ENCODE data around the gene CRYBG3. TPM values are rescaled to one million over a fixed set of nuclear protein-coding genes. Genes with fewer than 3 reads are reported as not detected.
A peak's percentile ranks its signal among the peaks of the same experiment; 100 is the strongest.

CRYBG3 gene
- total RNA-seq, 1 donor from 2014 or later, result 13.5 TPM

GRCh38 chr3:97871801-97872524, 50.2 kb downstream of the CRYBG3 start:
- no peak overlapping the region for H3K4me3 Mint-ChIP-seq
- peaks cover 7% of the 10 kb centered on the region for H3K4me1 Mint-ChIP-seq (ENCODE audit: unreplicated experiment)
- H3K36me3 Mint-ChIP-seq, result peaks cover 10% of the 10 kb centered on the region
- peaks cover 31% of the 10 kb centered on the region for H3K27me3 Mint-ChIP-seq
- no peak for DNase-seq (ENCODE audit: extremely low spot score, unreplicated experiment)
- TF ChIP-seq, protein P1, sequence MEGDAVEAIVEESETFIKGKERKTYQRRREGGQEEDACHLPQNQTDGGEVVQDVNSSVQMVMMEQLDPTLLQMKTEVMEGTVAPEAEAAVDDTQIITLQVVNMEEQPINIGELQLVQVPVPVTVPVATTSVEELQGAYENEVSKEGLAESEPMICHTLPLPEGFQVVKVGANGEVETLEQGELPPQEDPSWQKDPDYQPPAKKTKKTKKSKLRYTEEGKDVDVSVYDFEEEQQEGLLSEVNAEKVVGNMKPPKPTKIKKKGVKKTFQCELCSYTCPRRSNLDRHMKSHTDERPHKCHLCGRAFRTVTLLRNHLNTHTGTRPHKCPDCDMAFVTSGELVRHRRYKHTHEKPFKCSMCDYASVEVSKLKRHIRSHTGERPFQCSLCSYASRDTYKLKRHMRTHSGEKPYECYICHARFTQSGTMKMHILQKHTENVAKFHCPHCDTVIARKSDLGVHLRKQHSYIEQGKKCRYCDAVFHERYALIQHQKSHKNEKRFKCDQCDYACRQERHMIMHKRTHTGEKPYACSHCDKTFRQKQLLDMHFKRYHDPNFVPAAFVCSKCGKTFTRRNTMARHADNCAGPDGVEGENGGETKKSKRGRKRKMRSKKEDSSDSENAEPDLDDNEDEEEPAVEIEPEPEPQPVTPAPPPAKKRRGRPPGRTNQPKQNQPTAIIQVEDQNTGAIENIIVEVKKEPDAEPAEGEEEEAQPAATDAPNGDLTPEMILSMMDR (conservative IDR thresholded peaks at IDR 0.05), result no peak
- H3K27ac Mint-ChIP-seq, result peak overlapping the region; percentile 21
- no peaks in the 10 kb centered on the region for H3K9me3 Mint-ChIP-seq

- Mint-ChIP-seq H3K27me3 (peaks cover 36% of the 10 kb centered on the region), H3K27ac (peak overlapping the region; percentile 21), H3K4me3 (no peak overlapping the region), H3K36me3 (peaks cover 14% of the 10 kb centered on the region), H3K9me3 (no peaks in the 10 kb centered on the region), H3K4me1 (ENCODE audit: unreplicated experiment) (peaks cover 7% of the 10 kb centered on the region)
- no peak for DNase-seq (ENCODE audit: extremely low spot score, unreplicated experiment)
- TF ChIP-seq, protein P1 (conservative IDR thresholded peaks at IDR 0.05), result no peak
These were observed 50.8 kb downstream of the CRYBG3 start for GRCh38 chr3:97872525-97873042.

GRCh38 chr3:97880267-97880666, 58.5 kb downstream of the CRYBG3 start:
- H3K4me3 Mint-ChIP-seq, result no peak overlapping the region
- TF ChIP-seq, protein P1 (conservative IDR thresholded peaks at IDR 0.05), result no peak
- H3K27ac Mint-ChIP-seq, result no peak overlapping the region
- H3K27me3 Mint-ChIP-seq, result peaks cover 27% of the 10 kb centered on the region
- DNase-seq (ENCODE audit: extremely low spot score, unreplicated experiment), result no peak
- no peaks in the 10 kb centered on the region for H3K9me3 Mint-ChIP-seq
- peaks cover 13% of the 10 kb centered on the region for H3K36me3 Mint-ChIP-seq
- no peaks in the 10 kb centered on the region for H3K4me1 Mint-ChIP-seq (ENCODE audit: unreplicated experiment)

- Mint-ChIP-seq H3K4me3 (no peak overlapping the region), H3K36me3 (peaks cover 18% of the 10 kb centered on the region), H3K9me3 (no peaks in the 10 kb centered on the region), H3K4me1 (ENCODE audit: unreplicated experiment) (no peaks in the 10 kb centered on the region), H3K27me3 (peaks cover 6% of the 10 kb centered on the region), H3K27ac (no peak overlapping the region)
- TF ChIP-seq, protein P1 (conservative IDR thresholded peaks at IDR 0.05), result no peak
- no peak for DNase-seq (ENCODE audit: extremely low spot score, unreplicated experiment)
These were observed 61.3 kb downstream of the CRYBG3 start for GRCh38 chr3:97882975-97883598.

GRCh38 chr3:97883736-97884135, 61.9 kb downstream of the CRYBG3 start:
- no peak overlapping the region for H3K27ac Mint-ChIP-seq
- TF ChIP-seq, protein P1 (conservative IDR thresholded peaks at IDR 0.05), result no peak
- no peak overlapping the region for H3K4me3 Mint-ChIP-seq

More at GRCh38 chr3:97883736-97884135, 61.9 kb downstream of the CRYBG3 start:
- Mint-ChIP-seq H3K9me3 (no peaks in the 10 kb centered on the region), H3K27me3 (peaks cover 6% of the 10 kb centered on the region), H3K36me3 (peaks cover 18% of the 10 kb centered on the region), H3K4me1 (ENCODE audit: unreplicated experiment) (no peaks in the 10 kb centered on the region)
- no peak for DNase-seq (ENCODE audit: extremely low spot score, unreplicated experiment)
